Dendritic cell treated with granulocyte-macrophage colony-stimulating factor and Interleukin-4, amounts not matched to agents 40 ng/mL and 50 ng/mL, for 4 days (primary cell): ENCODE data around the gene NSMCE4A.
"Not testable (repeated sequence)": the region's sequence is repeated elsewhere in the genome, so short reads cannot be mapped to it uniquely, and the experiment has no call there.

Experiments used
- H3K27ac Mint-ChIP-seq: one replicate; pipeline ENCODE4 v1.8.0; 2022; ENCODE audit warnings: mild to moderate bottlenecking, mixed read lengths
- H3K27me3 Mint-ChIP-seq: one replicate; pipeline ENCODE4 v1.8.0; 2022; ENCODE audit warnings: mild to moderate bottlenecking, mixed read lengths
- H3K36me3 Mint-ChIP-seq: one replicate; pipeline ENCODE4 v1.8.0; 2022; ENCODE audit warnings: low read depth, mixed read lengths
- H3K4me1 Mint-ChIP-seq: one replicate; pipeline ENCODE4 v1.8.0; 2022; ENCODE audit warnings: low read depth, mixed read lengths
- H3K4me3 Mint-ChIP-seq: one replicate; pipeline ENCODE4 v1.8.0; 2022; ENCODE audit warnings: mild to moderate bottlenecking, moderate library complexity, mixed read lengths
- H3K9me3 Mint-ChIP-seq: one replicate; pipeline ENCODE4 v1.8.0; 2022; ENCODE audit warnings: mixed read lengths
- intact Hi-C: fragments of 100-400 bp; cut with micrococcal nuclease; formaldehyde crosslinking; loops from one replicate; pipeline ENCODE4 v1.15.0; 2022

Gene NSMCE4A

DNA sequence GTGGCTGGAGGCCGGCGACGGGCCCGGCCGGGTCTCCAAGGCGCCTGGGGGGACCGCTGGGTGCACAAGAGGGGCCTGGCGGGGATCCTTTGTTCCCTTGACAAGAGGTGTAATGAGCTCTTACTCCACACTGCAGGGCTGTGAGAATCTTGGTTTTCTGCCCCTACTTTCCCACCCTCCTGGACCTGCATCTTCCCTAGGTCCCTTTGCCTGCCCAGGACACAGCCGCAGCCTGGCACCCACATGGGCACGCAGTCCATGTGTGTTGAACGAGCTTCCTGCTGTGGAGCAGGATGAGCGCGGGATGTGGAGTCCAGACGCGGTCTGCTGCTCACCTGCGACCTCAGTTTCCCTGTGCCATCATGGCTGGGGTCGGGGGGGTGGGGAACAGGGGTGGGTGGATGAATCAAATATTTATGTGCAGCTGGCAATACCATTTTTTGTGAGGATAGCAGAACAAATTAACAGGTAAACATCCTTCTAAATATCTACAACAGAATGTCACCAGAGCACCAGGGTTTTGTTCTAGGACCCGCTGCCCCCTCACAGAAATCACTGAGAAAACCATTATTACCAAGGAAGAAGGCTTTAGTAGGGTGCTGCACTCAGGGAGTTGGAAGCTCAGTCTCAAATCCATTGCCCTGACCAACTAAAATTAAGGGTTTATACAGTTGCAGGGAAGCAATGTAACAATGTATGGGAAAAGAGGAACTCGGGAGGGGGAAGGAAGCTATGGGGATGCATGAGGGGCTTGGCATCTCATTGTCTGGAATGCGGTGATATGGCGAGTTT, 474 bp upstream of the NSMCE4A start:
- peak overlapping the region; percentile 76 for H3K27ac Mint-ChIP-seq
- H3K4me3 Mint-ChIP-seq = peak overlapping the region; percentile 83
- no peaks in the 10 kb centered on the region for H3K27me3 Mint-ChIP-seq
- peaks cover 24% of the 10 kb centered on the region for H3K4me1 Mint-ChIP-seq
- H3K36me3 Mint-ChIP-seq = peaks cover 24% of the 10 kb centered on the region
- intact Hi-C loops = loop anchor here (1.0 kb wide), 1 partner anchor 47 kb away; the partner anchor contains the start of gene ATE1
- H3K9me3 Mint-ChIP-seq = peaks cover 19% of the 10 kb centered on the region

DNA sequence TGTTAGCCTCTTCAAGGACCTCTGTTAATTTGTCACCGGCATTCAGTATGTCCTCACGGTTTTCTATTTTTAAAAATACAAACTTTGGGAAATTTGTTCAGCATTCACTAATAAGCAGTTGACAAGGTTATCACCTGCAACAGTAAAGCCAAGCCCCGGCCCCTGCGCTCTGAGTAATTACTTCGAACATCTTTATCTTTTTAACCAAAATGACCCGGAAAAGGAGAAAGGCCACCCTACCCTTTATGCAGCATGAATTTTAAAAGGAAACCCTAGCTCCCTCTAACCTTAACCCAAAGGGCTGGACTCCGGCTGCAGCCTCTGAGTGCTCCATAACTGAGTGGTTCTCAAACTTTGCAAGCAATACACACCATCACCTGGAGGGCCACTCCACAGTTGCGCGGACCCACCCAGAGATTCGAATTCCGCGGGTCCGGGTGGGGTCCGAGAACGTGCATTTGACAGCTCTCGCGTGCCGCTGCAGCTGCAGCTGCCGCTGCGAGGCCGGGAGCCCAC, 940 bp downstream of the NSMCE4A start:
- Mint-ChIP-seq H3K4me1 (peaks cover 24% of the 10 kb centered on the region), H3K9me3 (peaks cover 19% of the 10 kb centered on the region), H3K27me3 (no peaks in the 10 kb centered on the region), H3K4me3 (peak overlapping the region; percentile 83), H3K27ac (peak overlapping the region; percentile 76), H3K36me3 (peaks cover 37% of the 10 kb centered on the region)
- intact Hi-C loops = no loop called here

DNA sequence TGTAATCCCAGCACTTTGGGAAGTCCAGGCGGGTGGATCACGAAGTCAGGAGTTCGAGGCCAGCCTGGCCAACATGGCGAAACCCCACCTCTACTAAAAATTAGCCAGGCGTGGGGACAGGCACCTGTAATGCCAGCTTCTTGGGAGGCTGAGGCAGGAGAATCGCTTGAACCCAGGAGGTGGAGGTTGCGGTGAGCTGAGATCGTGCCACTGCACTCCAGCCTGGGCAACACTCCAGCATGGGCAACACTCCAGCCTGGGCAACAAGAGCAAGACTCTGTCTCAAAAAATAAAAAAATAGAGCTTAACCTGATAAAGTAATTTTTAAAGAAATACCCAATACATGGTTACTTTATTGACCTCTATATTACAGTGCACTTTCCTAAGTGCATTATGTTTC, 5.9 kb downstream of the NSMCE4A start:
- H3K27ac Mint-ChIP-seq, H3K9me3 Mint-ChIP-seq, H3K27me3 Mint-ChIP-seq, H3K4me3 Mint-ChIP-seq, intact Hi-C loops: not testable (repeated sequence)
- Mint-ChIP-seq H3K4me1 (peaks cover 16% of the 10 kb centered on the region), H3K36me3 (peaks cover 80% of the 10 kb centered on the region)

DNA sequence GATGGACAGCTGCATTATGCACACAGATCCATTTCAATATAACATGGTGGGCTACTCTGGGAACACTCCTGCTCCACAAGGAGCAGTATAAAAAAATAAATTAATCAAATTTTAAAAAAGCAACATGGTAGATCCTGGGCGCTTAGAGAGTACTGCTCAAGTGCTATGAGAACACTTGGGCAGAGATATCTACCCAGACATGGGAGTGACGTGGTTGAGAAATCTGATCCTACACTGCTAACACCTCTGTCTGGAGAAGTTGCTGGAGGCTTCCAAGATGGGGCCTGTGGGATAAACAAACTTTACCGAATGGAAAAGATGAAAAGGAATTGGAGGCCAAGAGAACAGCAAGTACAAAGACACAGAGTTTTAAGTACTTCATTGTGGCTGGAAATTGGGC, 9.0 kb downstream of the NSMCE4A start:
- Mint-ChIP-seq H3K36me3 (peaks cover 84% of the 10 kb centered on the region), H3K27ac (no peak overlapping the region), H3K9me3 (no peaks in the 10 kb centered on the region), H3K4me1 (no peaks in the 10 kb centered on the region), H3K4me3 (no peak overlapping the region), H3K27me3 (no peaks in the 10 kb centered on the region)
- intact Hi-C loops = no loop called here

DNA sequence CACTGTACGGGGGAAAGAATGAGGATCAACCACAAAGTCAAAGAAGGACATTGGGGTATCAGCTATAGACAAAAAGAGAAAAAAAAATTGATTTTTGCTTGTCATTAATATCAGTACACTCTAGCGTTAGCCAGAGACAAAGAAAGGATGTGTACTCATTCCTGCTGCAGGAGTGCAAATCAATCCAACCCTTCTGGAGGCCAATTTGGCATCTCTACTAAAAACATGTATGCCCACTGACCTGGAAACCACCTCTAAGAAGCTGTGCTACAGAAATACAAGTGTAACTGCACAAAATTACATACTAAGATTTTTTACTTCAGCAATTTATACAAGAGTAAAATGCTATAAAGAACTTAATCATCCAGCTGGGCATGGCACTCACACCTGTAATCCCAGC, 13.6 kb downstream of the NSMCE4A start:
- H3K4me1 Mint-ChIP-seq = no peaks in the 10 kb centered on the region
- H3K36me3 Mint-ChIP-seq = peaks cover 74% of the 10 kb centered on the region
- H3K4me3 Mint-ChIP-seq = no peak overlapping the region
- no peak overlapping the region for H3K27ac Mint-ChIP-seq
- intact Hi-C loops = no loop called here
- H3K9me3 Mint-ChIP-seq = no peaks in the 10 kb centered on the region
- no peaks in the 10 kb centered on the region for H3K27me3 Mint-ChIP-seq

DNA sequence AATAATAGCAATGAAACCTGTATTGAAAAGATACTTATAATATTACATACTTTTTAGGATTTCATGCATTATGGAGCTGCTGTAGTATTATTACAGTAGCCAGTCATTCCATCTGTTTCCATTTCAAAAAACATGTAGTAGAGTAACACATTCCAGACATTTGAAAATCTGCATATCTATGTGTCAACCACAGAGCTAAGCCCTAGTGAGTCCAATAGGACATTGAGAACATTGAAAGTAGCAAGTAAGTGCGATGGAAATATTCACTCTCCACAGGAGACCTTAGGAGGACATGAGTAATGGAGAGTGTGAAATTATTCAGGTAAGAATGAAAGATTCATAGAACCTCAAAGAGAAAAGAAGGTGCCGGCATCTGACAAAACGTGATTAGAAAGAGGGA, 15.3 kb downstream of the NSMCE4A start:
- no peak overlapping the region for H3K27ac Mint-ChIP-seq
- intact Hi-C loops = no loop called here
- H3K4me3 Mint-ChIP-seq = no peak overlapping the region
- peaks cover 74% of the 10 kb centered on the region for H3K36me3 Mint-ChIP-seq
- H3K4me1 Mint-ChIP-seq = no peaks in the 10 kb centered on the region
- no peaks in the 10 kb centered on the region for H3K9me3 Mint-ChIP-seq
- no peaks in the 10 kb centered on the region for H3K27me3 Mint-ChIP-seq

DNA sequence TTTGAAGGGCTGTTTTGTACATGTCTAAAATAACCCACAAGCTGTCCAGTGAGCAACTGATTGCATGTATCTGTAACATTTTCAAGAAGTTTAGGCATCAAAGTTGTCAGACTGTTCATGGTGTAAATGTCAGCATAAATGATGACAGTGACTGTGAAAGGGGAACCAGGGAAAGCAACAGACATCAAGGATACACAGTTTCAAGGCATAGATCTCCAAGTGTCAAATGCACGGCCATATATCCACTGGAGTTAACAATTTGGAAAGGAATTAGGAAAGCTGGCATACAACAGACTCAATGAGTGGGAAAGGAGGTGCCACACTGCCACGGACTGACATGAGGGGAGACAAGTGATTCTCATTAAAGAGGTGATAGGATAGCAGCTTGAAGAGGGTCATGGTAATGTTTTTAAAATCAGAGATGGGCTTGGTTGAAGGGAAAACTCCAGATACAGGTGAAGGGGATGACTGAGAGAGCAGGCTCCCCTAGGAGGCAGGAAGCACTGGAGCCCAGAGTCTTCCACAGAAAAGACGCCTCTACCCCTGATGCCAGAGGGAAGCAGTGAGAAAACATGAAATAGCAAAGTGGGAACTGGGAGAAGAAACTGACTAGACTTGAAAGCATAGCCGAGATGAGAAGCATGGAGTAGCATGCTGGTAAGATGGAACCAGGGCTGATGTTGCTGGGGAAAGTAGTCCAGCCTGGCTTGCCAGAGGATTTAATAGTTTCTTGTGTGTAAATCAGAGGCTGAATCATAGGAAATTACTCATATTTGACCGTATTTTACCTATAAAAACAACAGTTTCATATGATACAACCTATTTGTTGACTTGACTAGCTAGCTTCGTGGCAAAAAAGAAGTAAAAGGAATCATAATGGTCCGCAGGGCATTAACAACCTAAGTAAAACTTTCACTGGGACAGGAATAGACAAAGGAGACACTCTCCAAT, 18.6 kb downstream of the NSMCE4A start:
- intact Hi-C loops = no loop called here
- Mint-ChIP-seq H3K36me3 (peaks cover 49% of the 10 kb centered on the region), H3K9me3 (no peaks in the 10 kb centered on the region), H3K27ac (no peak overlapping the region), H3K27me3 (no peaks in the 10 kb centered on the region), H3K4me3 (no peak overlapping the region), H3K4me1 (peaks cover 3% of the 10 kb centered on the region)

DNA sequence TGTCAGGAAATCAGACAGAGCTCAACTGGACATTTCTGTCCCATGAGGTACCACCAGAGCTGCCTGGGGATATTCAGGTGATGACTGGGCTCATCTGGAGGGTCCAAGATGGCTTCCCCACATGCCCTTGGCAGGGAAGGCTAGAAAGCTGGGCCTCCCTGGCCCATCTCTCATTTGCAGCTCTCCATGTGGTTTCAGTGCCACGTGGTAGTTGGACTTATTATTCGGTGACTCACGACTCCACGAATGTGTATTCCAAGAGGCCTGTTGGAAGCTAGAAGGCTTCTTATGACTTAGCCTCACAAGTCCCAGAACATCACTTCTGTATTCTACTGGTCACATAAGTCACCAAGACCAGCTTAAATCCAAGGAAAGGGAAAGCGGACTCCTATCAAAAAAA, 22.8 kb downstream of the NSMCE4A start:
- Mint-ChIP-seq H3K27me3 (no peaks in the 10 kb centered on the region), H3K36me3 (peaks cover 26% of the 10 kb centered on the region), H3K27ac (no peak overlapping the region), H3K9me3 (no peaks in the 10 kb centered on the region), H3K4me3 (no peak overlapping the region), H3K4me1 (peaks cover 13% of the 10 kb centered on the region)
- intact Hi-C loops = no loop called here

DNA sequence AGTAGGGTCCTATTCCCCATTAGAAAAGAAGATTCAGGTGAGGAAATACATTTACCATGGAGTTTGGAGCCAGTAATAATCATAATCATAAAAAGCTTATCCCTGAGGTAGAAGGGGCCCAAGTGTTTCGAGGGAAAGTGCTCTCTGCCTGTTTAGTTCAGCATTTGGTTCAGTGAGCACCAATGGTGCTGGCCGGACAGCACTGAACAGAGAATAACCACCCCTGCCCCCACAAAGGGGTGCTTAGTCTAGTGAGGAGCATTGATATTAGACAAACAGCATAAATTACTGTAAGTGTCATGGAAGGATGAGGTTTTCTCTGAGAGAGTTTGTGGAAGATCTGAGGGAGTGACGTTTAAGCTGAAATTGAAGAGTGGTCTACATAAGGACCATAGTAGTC, 25.6 kb downstream of the NSMCE4A start:
- intact Hi-C loops = no loop called here
- no peak overlapping the region for H3K27ac Mint-ChIP-seq
- H3K36me3 Mint-ChIP-seq = no peaks in the 10 kb centered on the region
- no peaks in the 10 kb centered on the region for H3K27me3 Mint-ChIP-seq
- no peaks in the 10 kb centered on the region for H3K9me3 Mint-ChIP-seq
- no peak overlapping the region for H3K4me3 Mint-ChIP-seq
- H3K4me1 Mint-ChIP-seq = peaks cover 13% of the 10 kb centered on the region

DNA sequence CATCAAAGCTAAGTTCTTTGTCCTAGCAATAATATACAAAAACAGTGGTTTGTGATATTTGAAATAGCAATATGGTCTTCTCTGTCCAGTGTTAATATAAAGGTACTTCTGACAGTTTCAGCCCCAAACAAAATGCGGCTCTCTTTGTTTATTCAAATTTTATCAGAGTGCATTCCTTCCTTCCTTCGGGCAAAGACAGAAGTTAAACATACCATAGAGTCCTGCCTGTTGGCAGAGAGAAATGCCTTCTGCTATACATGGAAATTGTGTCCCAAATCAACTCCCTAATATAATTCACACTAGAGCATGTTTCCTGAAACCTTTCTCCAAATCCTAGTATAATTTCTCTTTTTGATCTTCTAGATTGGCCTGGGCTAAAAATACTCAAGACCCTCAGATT, 26.0 kb downstream of the NSMCE4A start:
- intact Hi-C loops = no loop called here
- Mint-ChIP-seq H3K27me3 (no peaks in the 10 kb centered on the region), H3K36me3 (no peaks in the 10 kb centered on the region), H3K9me3 (no peaks in the 10 kb centered on the region), H3K27ac (no peak overlapping the region), H3K4me3 (no peak overlapping the region), H3K4me1 (peaks cover 13% of the 10 kb centered on the region)

DNA sequence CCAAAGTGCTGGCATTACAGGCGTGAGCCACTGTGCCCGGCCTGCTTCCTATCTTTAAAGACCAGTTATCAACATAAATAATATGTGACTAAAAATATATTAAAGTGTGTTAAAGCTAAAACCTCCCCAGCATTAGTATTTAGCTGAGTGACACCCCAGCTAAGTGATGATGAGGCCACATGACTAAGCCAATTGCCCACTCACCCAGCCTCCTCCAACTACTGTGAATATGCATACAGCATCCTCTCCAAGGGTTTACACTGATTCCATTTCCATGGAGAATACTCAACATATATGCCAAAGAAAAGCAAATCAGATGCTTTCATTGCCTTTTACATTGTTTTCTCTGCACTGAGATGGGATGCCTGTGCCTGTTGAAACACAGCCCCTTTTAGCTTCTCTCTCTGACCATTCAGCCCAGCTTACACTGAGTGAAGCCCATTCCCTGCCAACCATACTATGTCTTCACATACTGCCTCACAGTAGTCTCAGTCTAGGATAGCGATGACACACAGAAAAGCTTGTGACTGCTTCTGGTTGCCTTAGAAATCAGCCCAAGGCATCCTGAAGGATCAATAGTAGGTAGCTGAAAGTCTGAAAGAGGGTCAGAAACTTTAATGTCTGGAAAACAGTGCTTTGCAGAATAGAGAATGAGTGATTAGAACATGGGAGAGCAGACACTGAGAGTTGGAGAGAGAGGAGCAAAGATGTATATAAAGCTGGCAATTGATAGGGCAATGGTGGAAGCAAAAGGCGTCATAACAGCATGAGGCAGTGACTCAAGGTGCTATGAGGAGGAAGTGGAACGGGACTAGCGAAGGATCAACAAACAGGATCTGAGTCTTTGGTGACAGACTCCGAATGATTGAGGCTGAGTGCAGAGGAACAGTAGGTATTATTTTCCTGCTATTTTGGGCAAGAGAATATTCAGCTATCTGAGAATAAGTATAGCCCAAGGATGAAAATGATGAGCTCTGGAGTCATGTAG, 27.4 kb downstream of the NSMCE4A start:
- Mint-ChIP-seq H3K27me3 (no peaks in the 10 kb centered on the region), H3K36me3 (no peaks in the 10 kb centered on the region), H3K27ac (no peak overlapping the region), H3K9me3 (no peaks in the 10 kb centered on the region), H3K4me1 (peaks cover 20% of the 10 kb centered on the region), H3K4me3 (no peak overlapping the region)
- intact Hi-C loops = no loop called here

DNA sequence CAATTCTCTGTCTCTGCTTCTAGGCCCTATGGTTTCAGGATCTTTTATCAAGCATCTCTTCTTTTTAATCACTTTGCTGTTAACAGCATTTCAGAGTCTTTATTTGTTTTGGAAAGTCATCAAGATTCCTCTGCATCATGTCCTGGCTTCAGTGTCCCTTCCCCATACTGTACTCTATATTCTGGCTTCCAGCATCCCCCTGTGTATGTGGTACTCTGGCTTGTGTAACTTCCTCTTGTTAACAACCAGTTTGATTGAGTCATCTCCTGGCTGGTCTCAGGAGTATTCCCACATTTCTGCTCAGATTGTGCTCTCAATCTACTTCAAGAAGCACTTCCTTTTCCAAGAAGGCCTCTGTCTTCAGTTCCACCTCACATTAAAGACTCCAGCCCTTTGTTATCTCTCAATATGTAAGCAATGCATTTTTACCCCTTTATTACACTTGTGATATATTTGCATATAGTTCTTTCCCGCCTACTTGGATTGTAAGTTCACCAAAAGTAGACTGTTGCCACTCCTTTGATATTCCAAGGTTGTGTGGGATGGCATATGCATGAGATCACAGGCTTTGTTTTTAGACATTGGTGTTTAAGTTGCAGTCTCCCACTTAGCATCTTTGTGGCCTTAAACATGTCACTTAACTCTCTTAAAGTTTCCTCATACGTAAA, 32.1 kb downstream of the NSMCE4A start:
- H3K4me1 Mint-ChIP-seq = peaks cover 12% of the 10 kb centered on the region
- no peak overlapping the region for H3K4me3 Mint-ChIP-seq
- no peaks in the 10 kb centered on the region for H3K27me3 Mint-ChIP-seq
- no peak overlapping the region for H3K27ac Mint-ChIP-seq
- H3K36me3 Mint-ChIP-seq = no peaks in the 10 kb centered on the region
- no peaks in the 10 kb centered on the region for H3K9me3 Mint-ChIP-seq
- intact Hi-C loops = no loop called here

DNA sequence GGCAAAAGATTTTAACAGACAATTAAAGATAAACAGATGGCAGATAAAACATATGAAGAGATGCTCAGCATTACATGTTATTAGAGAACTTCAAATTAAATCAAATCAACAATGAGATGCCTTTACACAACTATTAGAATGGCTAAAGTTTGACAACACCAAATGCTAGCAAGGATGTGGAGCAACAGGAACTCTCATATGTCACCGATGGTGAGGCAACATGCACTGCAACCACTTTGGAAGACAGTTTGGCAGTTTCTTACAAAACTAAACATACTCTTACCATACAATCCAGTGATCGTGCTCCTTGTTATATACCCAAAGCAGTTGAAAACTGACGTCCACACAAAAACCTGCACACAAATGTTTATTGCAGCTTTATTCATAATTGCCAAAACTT, 33.5 kb downstream of the NSMCE4A start:
- peaks cover 9% of the 10 kb centered on the region for H3K4me1 Mint-ChIP-seq
- peaks cover 4% of the 10 kb centered on the region for H3K27me3 Mint-ChIP-seq
- intact Hi-C loops = no loop called here
- no peak overlapping the region for H3K27ac Mint-ChIP-seq
- H3K4me3 Mint-ChIP-seq = no peak overlapping the region
- no peaks in the 10 kb centered on the region for H3K9me3 Mint-ChIP-seq
- H3K36me3 Mint-ChIP-seq = no peaks in the 10 kb centered on the region
